Spleen (tissue), 11 donors: ENCODE data around the gene HNRNPUL1. TPM values are rescaled to one million over a fixed set of nuclear protein-coding genes. Genes with fewer than 3 reads are reported as not detected.

Experiments used
- DNase-seq: peaks from one replicate; pipeline ENCODE4 v3.0.0-alpha.2; 2020
- H3K27ac ChIP-seq, 8 donors: fragments of 200-600 bp; sonication (generic) in 7 of 8; 1 replicate in 4 of 8; 2 replicates in 4 of 8; pipeline versions ENCODE4 v1.5.0 to v1.8.0; 2016 to 2021; ENCODE audit warnings: inconsistent platforms in 4 of 8, mild to moderate bottlenecking in 4 of 8, moderate library complexity in 1 of 8
- H3K27me3 ChIP-seq, 7 donors: fragments of 200-600 bp; sonication (generic) in 6 of 7; replicated peaks in 1 of 7; 1 replicate in 4 of 7; 2 replicates in 3 of 7; pipeline versions ENCODE4 v1.5.0 to v1.8.0; 2016 to 2021; ENCODE audit warnings: inconsistent platforms in 3 of 7, mild to moderate bottlenecking in 1 of 7
- H3K36me3 ChIP-seq, 6 donors: fragments of 200-600 bp; sonication (generic) in 5 of 6; 1 replicate in 4 of 6; 2 replicates in 2 of 6; pipeline versions ENCODE4 v1.5.0 to v1.8.0; 2016 to 2021; ENCODE audit warnings: inconsistent platforms in 2 of 6
- H3K4me1 ChIP-seq, 6 donors: fragments of 200-600 bp; sonication (generic) in 5 of 6; 1 replicate in 3 of 6; 2 replicates in 3 of 6; pipeline versions ENCODE4 v1.5.0 to v1.8.0; 2016 to 2021; ENCODE audit warnings: inconsistent platforms in 3 of 6
- H3K4me3 ChIP-seq, 8 donors: fragments of 200-600 bp; sonication (generic) in 7 of 8; 1 replicate in 4 of 8; 2 replicates in 4 of 8; pipeline versions ENCODE4 v1.5.0 to v1.8.0; 2016 to 2021; ENCODE audit warnings: inconsistent platforms in 4 of 8, mild to moderate bottlenecking in 4 of 8, moderate library complexity in 2 of 8
- H3K9me3 ChIP-seq, 8 donors: fragments of 200-600 bp; sonication (generic) in 7 of 8; 1 replicate in 4 of 8; 2 replicates in 4 of 8; pipeline versions ENCODE4 v1.5.0 to v1.8.0; 2016 to 2021; ENCODE audit warnings: inconsistent platforms in 4 of 8
- POLR2A ChIP-seq, 3 donors: fragments of 450-650 bp; IDR thresholded peaks; one replicate each; pipeline ENCODE4 v1.5.1; 2017; ENCODE audit warnings: antibody characterized with exemption in 3 of 3, mild to moderate bottlenecking in 1 of 3
- POLR2AphosphoS5 ChIP-seq, 3 donors: sonication (generic); formaldehyde crosslinking; IDR thresholded peaks; one replicate each; pipeline ENCODE4 v1.5.1; 2017; ENCODE audit warnings: antibody characterized with exemption in 3 of 3
- WGBS, 5 donors: extraction: QIAGEN DNeasy Blood & Tissue Kit in 3 of 5; methylation state at CpG; one replicate each; pipeline versions ENCODE4 v1.1.5 to v1.1.7; 2013 to 2018; 5-methylcytosine and 5-hydroxymethylcytosine counted together
- intact Hi-C: fragments of 100-400 bp; cut with DNase I; formaldehyde crosslinking; loops from one replicate; pipeline ENCODE4 v1.15.0; 2023; ENCODE audit warnings: low total_unique reads
- polyA plus RNA-seq, 3 donors: library from polyadenylated mRNA; stranded (reverse); fragments of 200-250 nt; gene quantifications; one replicate each; pipeline ENCODE4 v1.2.1, GENCODE V29; 2013
- total RNA-seq, 7 donors: library from RNA; depleted of rRNA in 3 of 7; stranded (reverse); fragments of >200 nt in 3 of 7; fragmentation: NEBNext Ultra II Directional in 4 of 7; extraction: Animal tissue kit (Norgen Biotek cat#: 25700) in 4 of 7; gene quantifications; one replicate each; pipeline versions ENCODE4 v1.1.0 to v1.2.1, GENCODE V29; 2016 to 2021
- TF ChIP-seq, protein P1 (sequence below), 11 experiments: fragments of 200-600 bp in 7 of 11; fragments of 450-650 bp in 4 of 11; sonication (generic) in 4 of 11; IDR thresholded peaks in 8 of 11; conservative IDR thresholded peaks in 3 of 11; 1 replicate in 7 of 11; 2 replicates in 4 of 11; pipeline versions ENCODE4 v1.4.0 to v1.8.0; 2016 to 2021; ENCODE audit warnings: antibody characterized with exemption in 11 of 11, inconsistent platforms in 4 of 11, mild to moderate bottlenecking in 1 of 11
- donor health status: healthy with polysubstance abuse.
- donor health status: DM: no; HTN: no; CAD: no; lungs with moderate emphysema.
- donor health status: DM: no; HTN: no; CAD: no.
- donor health status: Bipolar disorder and iron deficiency.
- donor health status: healthy.
- donor health status: DM: no; HTN: no; CAD: no.
- donor health status: DM: yes; HTN: yes; CAD: no.

The HNRNPUL1 gene
- total and polyA plus RNA-seq, 10 donors = 53.9 to 213 (median 164) TPM

DNA sequence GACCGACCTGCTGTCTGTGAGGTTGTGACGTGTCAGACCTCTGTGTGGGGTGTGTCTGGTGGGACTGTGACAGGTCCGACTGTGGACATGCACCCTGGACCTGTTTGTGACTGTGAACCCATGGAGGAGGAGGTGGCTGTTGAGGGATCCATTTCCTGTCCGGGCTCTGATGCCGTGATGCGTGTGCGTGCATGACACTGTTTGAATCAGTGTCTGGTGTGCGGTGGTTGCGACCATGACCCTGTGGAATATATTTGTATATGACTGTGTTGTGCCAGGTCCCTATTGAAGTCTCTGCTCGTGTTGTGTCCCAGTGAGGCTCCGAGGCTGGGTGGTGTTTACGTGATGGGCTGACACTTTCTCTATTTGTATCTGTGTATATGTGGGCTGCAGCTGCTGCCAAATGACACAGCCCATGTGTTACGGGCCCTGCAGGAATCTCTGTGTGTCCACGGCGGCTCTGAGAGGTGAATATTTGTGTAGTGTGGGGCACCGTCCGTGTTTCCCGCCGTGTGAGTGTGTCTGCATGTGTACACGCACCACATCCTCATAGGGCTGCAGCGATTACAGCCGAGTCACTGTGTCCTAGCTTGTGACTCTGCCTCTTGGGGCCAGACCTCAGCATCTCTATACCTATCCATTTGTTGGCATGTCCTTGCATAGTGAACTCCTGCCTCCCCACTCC lies 64.1 kb downstream of the HNRNPUL1 start:
- TF ChIP-seq, protein P1, sequence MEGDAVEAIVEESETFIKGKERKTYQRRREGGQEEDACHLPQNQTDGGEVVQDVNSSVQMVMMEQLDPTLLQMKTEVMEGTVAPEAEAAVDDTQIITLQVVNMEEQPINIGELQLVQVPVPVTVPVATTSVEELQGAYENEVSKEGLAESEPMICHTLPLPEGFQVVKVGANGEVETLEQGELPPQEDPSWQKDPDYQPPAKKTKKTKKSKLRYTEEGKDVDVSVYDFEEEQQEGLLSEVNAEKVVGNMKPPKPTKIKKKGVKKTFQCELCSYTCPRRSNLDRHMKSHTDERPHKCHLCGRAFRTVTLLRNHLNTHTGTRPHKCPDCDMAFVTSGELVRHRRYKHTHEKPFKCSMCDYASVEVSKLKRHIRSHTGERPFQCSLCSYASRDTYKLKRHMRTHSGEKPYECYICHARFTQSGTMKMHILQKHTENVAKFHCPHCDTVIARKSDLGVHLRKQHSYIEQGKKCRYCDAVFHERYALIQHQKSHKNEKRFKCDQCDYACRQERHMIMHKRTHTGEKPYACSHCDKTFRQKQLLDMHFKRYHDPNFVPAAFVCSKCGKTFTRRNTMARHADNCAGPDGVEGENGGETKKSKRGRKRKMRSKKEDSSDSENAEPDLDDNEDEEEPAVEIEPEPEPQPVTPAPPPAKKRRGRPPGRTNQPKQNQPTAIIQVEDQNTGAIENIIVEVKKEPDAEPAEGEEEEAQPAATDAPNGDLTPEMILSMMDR (IDR thresholded peaks at IDR 0.05 in 8 of 11, conservative IDR thresholded peaks at IDR 0.05 in 3 of 11) = no peak
- no peak for TF ChIP-seq POLR2A (IDR thresholded peaks at IDR 0.05)
- TF ChIP-seq POLR2AphosphoS5 (IDR thresholded peaks at IDR 0.05) = no peak
- peak overlapping the region; percentile 83 to 94 (median 90) for H3K27ac ChIP-seq
- intact Hi-C loops = loop anchor here (2.0 kb wide), 1 partner anchor 19 kb away; no protein-coding TSS in a partner anchor
- peak overlapping the region in 6 of 8 donors; percentile 15 to 57 (median 34) for H3K4me3 ChIP-seq
- H3K4me1 ChIP-seq = peaks cover 54 to 100% (median 86%) of the 10 kb centered on the region in 6 donors
- no peaks in the 10 kb centered on the region for H3K9me3 ChIP-seq
- H3K36me3 ChIP-seq = peaks cover 0 to 62% (median 29%) of the 10 kb centered on the region in 6 donors
- DNase-seq = peak; percentile 88
- H3K27me3 ChIP-seq = no peaks in the 10 kb centered on the region
- WGBS, 5 donors = 10 to 16% (median 16%) methylated on average over 19 to 22 of the region's 22 CpGs

DNA sequence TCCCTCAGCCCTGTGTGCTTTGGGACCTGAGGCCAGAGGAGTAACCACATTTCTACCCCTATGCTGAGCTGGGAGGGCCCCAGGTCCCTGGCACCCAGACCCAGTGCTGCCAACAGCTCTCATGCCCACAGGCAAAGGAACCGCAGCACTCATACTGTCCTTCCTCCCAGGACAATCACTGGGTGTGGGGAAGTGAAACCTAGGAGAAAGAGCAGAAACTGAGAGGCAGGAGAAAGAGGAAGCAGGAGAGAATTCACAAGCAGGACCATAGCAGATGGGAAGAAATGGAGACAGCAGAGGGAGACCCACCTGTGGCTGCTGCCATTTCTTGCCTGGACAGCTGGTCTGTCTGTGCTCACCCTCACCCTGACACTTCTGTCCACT lies 64.7 kb downstream of the HNRNPUL1 start:
- no peak for DNase-seq
- Histone ChIP-seq H3K4me3 (peak overlapping the region in 2 of 8 donors; percentile 38 to 57), H3K27ac (peak overlapping the region; percentile 83 to 94 (median 90)), H3K9me3 (no peaks in the 10 kb centered on the region), H3K4me1 (peaks cover 52 to 100% (median 84%) of the 10 kb centered on the region in 6 donors), H3K36me3 (peaks cover 0 to 63% (median 31%) of the 10 kb centered on the region in 6 donors), H3K27me3 (no peaks in the 10 kb centered on the region)
- intact Hi-C loops = loop anchor here (2.0 kb wide), 1 partner anchor 18 kb away; no protein-coding TSS in a partner anchor
- TF ChIP-seq POLR2AphosphoS5 (IDR thresholded peaks at IDR 0.05) (peak; percentile 35 to 75 (median 65)), POLR2A (IDR thresholded peaks at IDR 0.05) (no peak)
- WGBS, 5 donors = 12 to 29% (median 25%) methylated on average over 1 of the region's 1 CpG

DNA sequence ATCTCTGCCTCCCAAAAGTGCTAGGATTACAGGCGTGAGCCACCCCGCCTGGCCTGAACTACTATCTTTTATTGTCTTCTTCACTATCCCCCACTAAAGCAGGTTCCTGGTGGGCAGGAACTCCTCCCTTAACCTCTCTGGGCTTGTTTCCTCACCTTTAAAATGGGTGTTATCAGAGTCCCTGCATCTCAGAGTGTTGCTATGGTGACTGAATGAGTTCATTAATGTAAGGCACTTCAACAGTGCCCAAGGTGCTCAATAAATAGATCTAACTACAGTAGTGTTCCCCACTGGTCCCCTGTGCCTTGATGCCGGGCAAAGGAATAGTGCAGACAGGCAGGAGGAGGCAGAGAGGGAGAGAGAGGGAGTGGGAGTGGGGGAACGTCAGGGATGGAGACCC lies 66.3 kb downstream of the HNRNPUL1 start:
- H3K36me3 ChIP-seq = peaks cover 0 to 72% (median 31%) of the 10 kb centered on the region in 6 donors
- no peaks in the 10 kb centered on the region for H3K27me3 ChIP-seq
- no peak overlapping the region for H3K4me3 ChIP-seq
- H3K27ac ChIP-seq = peak overlapping the region in 3 of 8 donors; percentile 90 to 94 (median 90)
- 81 to 94% (median 85%) methylated on average over 4 of the region's 4 CpGs for WGBS, 5 donors
- TF ChIP-seq, protein P1 (IDR thresholded peaks at IDR 0.05 in 8 of 11, conservative IDR thresholded peaks at IDR 0.05 in 3 of 11) = no peak
- no peak for TF ChIP-seq POLR2A (IDR thresholded peaks at IDR 0.05)
- no peak for TF ChIP-seq POLR2AphosphoS5 (IDR thresholded peaks at IDR 0.05)
- H3K9me3 ChIP-seq = no peaks in the 10 kb centered on the region
- DNase-seq = no peak
- intact Hi-C loops = no loop called here
- H3K4me1 ChIP-seq = peaks cover 45 to 100% (median 84%) of the 10 kb centered on the region in 6 donors

- Histone ChIP-seq H3K9me3 (no peaks in the 10 kb centered on the region), H3K36me3 (peaks cover 0 to 78% (median 31%) of the 10 kb centered on the region in 6 donors), H3K4me1 (peaks cover 41 to 100% (median 84%) of the 10 kb centered on the region in 6 donors), H3K4me3 (no peak overlapping the region), H3K27me3 (no peaks in the 10 kb centered on the region), H3K27ac (peak overlapping the region in 3 of 8 donors; percentile 90 to 94 (median 90))
- peak in 2 of 3 donors; percentile 7 to 62 for TF ChIP-seq POLR2AphosphoS5 (IDR thresholded peaks at IDR 0.05)
- TF ChIP-seq, protein P1 (IDR thresholded peaks at IDR 0.05 in 8 of 11, conservative IDR thresholded peaks at IDR 0.05 in 3 of 11) = no peak
- peak; percentile 82 for DNase-seq
- intact Hi-C loops = no loop called here
- 87 to 92% (median 89%) methylated on average over 37 to 47 of the region's 47 CpGs for WGBS, 5 donors
Observed at GRCh38 chr19:41330946-41331678, 66.9 kb downstream of the HNRNPUL1 start.
